Testis (tissue), 2 donors: ENCODE data around the gene SGTB.

Experiments used
- POLR2A ChIP-seq: fragments of 450-650 bp; IDR thresholded peaks from one replicate; pipeline ENCODE4 v1.6.1; 2017; ENCODE audit warnings: antibody characterized with exemption, mild to moderate bottlenecking, moderate library complexity
- TF ChIP-seq, protein P1 (sequence below), 3 experiments: fragments of 450-650 bp in 2 of 3; fragments of 200-600 bp in 1 of 3; sonication (generic) in 1 of 3; IDR thresholded peaks; one replicate each; pipeline ENCODE4 v1.5.1; 2016 to 2019; ENCODE audit warnings: antibody characterized with exemption in 3 of 3, mild to moderate bottlenecking in 2 of 3, moderate library complexity in 1 of 3

- TF ChIP-seq, protein P1, sequence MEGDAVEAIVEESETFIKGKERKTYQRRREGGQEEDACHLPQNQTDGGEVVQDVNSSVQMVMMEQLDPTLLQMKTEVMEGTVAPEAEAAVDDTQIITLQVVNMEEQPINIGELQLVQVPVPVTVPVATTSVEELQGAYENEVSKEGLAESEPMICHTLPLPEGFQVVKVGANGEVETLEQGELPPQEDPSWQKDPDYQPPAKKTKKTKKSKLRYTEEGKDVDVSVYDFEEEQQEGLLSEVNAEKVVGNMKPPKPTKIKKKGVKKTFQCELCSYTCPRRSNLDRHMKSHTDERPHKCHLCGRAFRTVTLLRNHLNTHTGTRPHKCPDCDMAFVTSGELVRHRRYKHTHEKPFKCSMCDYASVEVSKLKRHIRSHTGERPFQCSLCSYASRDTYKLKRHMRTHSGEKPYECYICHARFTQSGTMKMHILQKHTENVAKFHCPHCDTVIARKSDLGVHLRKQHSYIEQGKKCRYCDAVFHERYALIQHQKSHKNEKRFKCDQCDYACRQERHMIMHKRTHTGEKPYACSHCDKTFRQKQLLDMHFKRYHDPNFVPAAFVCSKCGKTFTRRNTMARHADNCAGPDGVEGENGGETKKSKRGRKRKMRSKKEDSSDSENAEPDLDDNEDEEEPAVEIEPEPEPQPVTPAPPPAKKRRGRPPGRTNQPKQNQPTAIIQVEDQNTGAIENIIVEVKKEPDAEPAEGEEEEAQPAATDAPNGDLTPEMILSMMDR (IDR thresholded peaks at IDR 0.05): no peak
- TF ChIP-seq POLR2A: no peak
These were observed 98.4 kb downstream of the SGTB start for GRCh38 chr5:65623482-65623881.
